HG02840 (cell line): ENCODE data around the gene CAAP1.
"Not testable (repeated sequence)": the region's sequence is repeated elsewhere in the genome, so short reads cannot be mapped to it uniquely, and the experiment has no call there.

ENCODE experiments used
- ATAC-seq: cut with Tn5 transposase; IDR thresholded peaks from one replicate; pipeline ENCODE4 v1.9.1; 2021; ENCODE audit warnings: mild to moderate bottlenecking, moderate library complexity, moderate number of reproducible peaks; ENCODE audit not compliant: unreplicated experiment, low FRiP score

The CAAP1 gene

DNA sequence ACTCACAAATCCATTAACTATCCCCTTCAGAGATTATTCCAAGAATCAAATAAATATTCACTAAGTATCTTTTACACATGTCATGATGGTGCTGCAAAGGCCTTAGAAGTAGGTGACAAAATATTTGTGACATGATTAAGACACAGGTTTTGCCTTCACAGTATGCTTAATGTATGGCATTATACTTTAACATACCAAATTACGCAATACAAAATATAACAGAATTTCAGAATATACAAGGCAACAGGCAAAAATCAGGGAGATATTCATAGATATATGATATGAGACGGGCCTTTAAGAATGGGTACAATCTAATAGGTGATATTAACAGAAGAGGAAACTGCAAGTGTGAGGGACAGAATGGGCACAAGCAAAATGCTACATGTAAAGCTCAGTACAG, 41.6 kb downstream of the CAAP1 start:
- no peak for ATAC-seq

DNA sequence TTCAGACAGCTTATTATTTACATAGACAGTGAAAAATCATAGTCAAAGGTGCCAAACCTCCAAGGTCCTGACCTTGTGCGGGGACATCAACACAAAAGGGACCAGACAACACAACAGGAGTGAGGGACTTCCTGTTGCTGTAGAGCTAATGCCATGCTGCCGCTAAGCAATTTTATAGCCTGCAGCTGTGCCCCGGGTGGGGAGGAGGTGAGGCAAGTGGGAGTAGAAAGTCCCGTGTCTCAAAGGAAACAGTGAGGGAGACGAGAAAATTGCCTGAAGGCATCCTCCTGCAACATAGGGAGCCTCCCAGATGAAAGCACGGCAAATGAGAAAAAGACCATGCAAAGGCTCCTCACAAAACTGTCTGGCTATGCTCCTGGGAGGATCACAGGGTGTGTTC, 58.8 kb downstream of the CAAP1 start:
- no peak for ATAC-seq

GRCh38 chr9:26828391-26828955, 64.1 kb downstream of the CAAP1 start:
- ATAC-seq = not testable (repeated sequence)

GRCh38 chr9:26814799-26815198, 77.8 kb downstream of the CAAP1 start:
- ATAC-seq = no peak

- ATAC-seq = no peak
Observed at GRCh38 chr9:26813247-26813646, 79.4 kb downstream of the CAAP1 start.

- ATAC-seq = no peak
Observed at GRCh38 chr9:26812217-26812616, 80.4 kb downstream of the CAAP1 start.

DNA sequence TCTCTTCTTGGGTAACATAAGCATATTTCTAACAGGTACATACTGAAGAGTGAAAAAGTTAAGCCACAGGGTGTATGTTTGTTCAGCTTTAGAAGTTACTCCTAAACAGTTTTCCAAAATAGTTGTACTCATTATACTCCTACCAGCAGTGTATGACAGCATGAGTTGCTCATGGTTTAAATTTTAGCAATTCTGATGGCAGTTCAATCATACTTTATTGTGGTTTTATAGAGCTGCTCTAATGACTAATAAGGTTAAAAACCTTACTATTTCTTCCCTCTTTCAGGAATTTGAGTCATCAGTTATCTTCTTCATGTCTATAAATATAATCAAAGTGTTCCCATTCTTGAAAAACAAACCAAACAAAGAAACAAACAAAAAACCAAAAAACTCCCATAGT, 81.5 kb downstream of the CAAP1 start:
- ATAC-seq = no peak

DNA sequence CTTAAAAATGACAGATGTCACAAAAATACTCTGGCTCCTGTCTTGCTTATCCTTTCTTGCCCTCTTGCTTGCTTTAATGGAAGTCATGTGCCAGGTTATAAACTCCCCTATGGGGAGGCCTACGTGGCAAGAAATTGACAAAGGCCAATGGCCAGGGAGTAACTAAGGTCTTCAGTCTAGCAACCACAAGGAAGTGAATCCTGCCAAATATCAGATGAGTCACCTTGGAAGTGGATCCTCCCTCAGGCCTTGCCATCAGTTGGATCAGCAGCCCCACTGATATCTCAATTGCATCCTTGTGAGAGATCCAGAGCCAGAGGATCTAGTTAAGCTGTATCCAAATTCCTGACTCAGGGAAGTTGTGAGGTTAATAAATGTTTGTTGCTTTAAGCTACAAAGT, 82.8 kb downstream of the CAAP1 start:
- no peak for ATAC-seq

GRCh38 chr9:26807161-26807560, 85.4 kb downstream of the CAAP1 start:
- ATAC-seq = no peak

DNA sequence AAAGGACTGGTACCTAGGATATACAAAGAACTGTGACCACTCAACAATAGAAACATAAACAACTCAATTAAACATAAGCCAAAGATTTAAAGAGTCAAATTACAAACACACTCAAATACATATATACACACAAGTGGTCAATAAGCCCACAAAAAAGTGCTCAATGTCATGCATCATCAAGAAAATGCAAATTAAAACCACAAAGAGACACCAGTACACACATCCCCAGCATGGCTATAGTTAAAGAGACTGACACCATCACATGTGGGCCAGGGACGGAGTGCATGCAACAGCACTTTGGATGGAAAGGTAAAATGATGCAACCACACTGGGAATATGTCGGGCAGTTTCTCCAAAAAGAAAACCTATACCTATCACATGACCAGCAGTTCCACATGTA, 89.7 kb downstream of the CAAP1 start:
- ATAC-seq = no peak

DNA sequence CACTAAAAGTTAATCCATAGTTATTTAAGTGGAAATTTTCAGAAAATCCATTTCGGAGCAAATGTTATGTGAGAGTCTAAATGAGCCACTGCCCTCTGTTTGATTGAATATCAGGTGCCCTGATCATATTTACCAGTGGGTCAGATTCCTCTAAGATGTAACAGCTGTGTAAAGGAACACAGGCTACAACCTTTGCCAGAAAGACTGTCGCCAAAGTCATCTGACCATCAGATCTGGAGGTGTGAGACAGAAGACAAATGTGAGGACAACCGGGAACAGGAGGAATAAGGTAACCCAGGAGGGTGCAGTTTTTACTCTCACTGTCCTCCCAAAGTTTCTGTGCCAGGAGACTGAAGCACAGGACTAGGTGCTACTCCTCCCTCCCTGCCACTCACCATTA, 90.8 kb downstream of the CAAP1 start:
- no peak for ATAC-seq

- no peak for ATAC-seq
Observed at GRCh38 chr9:26800322-26800721, 92.3 kb downstream of the CAAP1 start.

DNA sequence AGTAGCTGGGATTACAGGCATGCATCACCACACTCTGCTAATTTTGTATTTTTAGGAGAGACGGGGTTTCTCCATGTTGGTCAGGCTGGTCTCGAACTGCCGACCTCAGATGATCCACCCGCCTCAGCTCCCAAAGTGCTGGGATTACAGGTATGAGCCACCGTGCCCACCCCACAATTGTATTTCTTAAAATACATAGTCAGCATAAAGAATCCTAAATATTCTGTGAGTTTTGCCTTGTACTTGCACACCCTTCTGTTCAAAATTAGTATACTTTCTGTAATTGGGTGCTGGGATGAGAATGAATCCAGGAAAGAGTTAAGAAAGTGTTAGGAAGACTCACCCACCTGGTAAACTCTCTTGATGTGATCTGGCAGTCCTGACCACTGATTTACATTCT, 101.3 kb downstream of the CAAP1 start:
- ATAC-seq = no peak
